ENCODE measurements around the gene TYK2.

GRCh38 chr19:10317857-10318462 is 62.4 kb downstream of the TYK2 start:
- TF ChIP-seq CTCF (IDR thresholded peaks at IDR 0.05) (no peak), POLR2A (IDR thresholded peaks at IDR 0.05) (no peak)

All from suprapubic skin (tissue), 3 donors.